ENCODE data around the gene C10orf90.

DNA sequence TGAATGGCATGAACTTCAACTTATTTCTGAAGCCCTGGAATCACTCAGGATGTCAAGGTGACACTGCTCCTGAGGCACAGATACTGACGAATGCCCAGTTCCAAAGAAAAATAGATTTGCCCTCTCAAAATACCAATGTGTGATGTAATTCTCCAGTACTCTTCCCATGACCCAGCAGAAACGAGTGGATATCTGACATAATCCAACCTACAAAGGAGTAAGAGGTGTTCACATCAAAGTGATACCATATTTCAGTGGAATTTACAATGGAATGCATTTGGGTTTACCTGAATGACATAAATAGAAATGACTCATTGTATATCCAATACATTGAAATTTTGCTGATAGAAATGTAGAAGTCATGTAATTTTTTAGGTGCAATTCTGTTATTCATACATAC, 161.3 kb downstream of the C10orf90 start:
- TF ChIP-seq, protein P1, sequence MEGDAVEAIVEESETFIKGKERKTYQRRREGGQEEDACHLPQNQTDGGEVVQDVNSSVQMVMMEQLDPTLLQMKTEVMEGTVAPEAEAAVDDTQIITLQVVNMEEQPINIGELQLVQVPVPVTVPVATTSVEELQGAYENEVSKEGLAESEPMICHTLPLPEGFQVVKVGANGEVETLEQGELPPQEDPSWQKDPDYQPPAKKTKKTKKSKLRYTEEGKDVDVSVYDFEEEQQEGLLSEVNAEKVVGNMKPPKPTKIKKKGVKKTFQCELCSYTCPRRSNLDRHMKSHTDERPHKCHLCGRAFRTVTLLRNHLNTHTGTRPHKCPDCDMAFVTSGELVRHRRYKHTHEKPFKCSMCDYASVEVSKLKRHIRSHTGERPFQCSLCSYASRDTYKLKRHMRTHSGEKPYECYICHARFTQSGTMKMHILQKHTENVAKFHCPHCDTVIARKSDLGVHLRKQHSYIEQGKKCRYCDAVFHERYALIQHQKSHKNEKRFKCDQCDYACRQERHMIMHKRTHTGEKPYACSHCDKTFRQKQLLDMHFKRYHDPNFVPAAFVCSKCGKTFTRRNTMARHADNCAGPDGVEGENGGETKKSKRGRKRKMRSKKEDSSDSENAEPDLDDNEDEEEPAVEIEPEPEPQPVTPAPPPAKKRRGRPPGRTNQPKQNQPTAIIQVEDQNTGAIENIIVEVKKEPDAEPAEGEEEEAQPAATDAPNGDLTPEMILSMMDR (IDR thresholded peaks at IDR 0.05) = no peak
- no peak for TF ChIP-seq POLR2A (IDR thresholded peaks at IDR 0.05)
